Mesothelial cell of epicardium (in vitro differentiated cells): ENCODE results near the gene PRIMA1. TPM values are rescaled to one million over a fixed set of nuclear protein-coding genes. Genes with fewer than 3 reads are reported as not detected.

ENCODE experiments used
- DNase-seq, 2 experiments: peaks; one replicate each; pipeline ENCODE4 v3.0.0; 2021; ENCODE audit warnings: low spot score in 2 of 2; ENCODE audit not compliant: unreplicated experiment in 2 of 2
- H3K27ac Mint-ChIP-seq: 2 replicates; pipeline ENCODE4 v1.8.0; 2021; ENCODE audit warnings: mixed read lengths
- H3K27me3 Mint-ChIP-seq: 2 replicates; pipeline ENCODE4 v1.8.0; 2021; ENCODE audit warnings: low read depth, mixed read lengths
- H3K36me3 Mint-ChIP-seq: 2 replicates; pipeline ENCODE4 v1.8.0; 2021; ENCODE audit warnings: mixed read lengths
- H3K4me1 Mint-ChIP-seq: 2 replicates; pipeline ENCODE4 v1.8.0; 2021; ENCODE audit warnings: mixed read lengths
- H3K4me3 Mint-ChIP-seq: 2 replicates; pipeline ENCODE4 v1.8.0; 2021; ENCODE audit warnings: mild to moderate bottlenecking, moderate library complexity, mixed read lengths
- H3K9me3 Mint-ChIP-seq: 2 replicates; pipeline ENCODE4 v1.8.0; 2021; ENCODE audit warnings: mixed read lengths
- CTCF ChIP-seq: fragments of 200-600 bp; sonication (generic); IDR thresholded peaks from one replicate; pipeline ENCODE4 v1.5.0; 2021; ENCODE audit warnings: antibody characterized with exemption; ENCODE audit not compliant: unreplicated experiment
- total RNA-seq: library from RNA; stranded (reverse); gene quantifications from 3 replicates; pipeline ENCODE4 v1.2.1, GENCODE V29; 2021

PRIMA1 gene
- total RNA-seq, 1 donor from 2014 or later: 2.3 TPM

- Mint-ChIP-seq H3K36me3 (no peaks in the 10 kb centered on the region), H3K4me3 (no peak overlapping the region), H3K27me3 (peaks cover 3% of the 10 kb centered on the region), H3K27ac (no peak overlapping the region), H3K9me3 (no peaks in the 10 kb centered on the region), H3K4me1 (no peaks in the 10 kb centered on the region)
- DNase-seq: no peak
- TF ChIP-seq CTCF: no peak
Measured at GRCh38 chr14:93727917-93728650, 60.2 kb downstream of the PRIMA1 start.

GRCh38 chr14:93727039-93727740, 61.1 kb downstream of the PRIMA1 start:
- no peak overlapping the region for H3K27ac Mint-ChIP-seq
- DNase-seq: no peak
- H3K9me3 Mint-ChIP-seq: no peaks in the 10 kb centered on the region
- TF ChIP-seq CTCF: no peak
- peaks cover 3% of the 10 kb centered on the region for H3K27me3 Mint-ChIP-seq
- no peaks in the 10 kb centered on the region for H3K36me3 Mint-ChIP-seq
- H3K4me1 Mint-ChIP-seq: no peaks in the 10 kb centered on the region
- no peak overlapping the region for H3K4me3 Mint-ChIP-seq

- no peaks in the 10 kb centered on the region for H3K9me3 Mint-ChIP-seq
- TF ChIP-seq CTCF: no peak
Measured at GRCh38 chr14:93725993-93726392, 62.3 kb downstream of the PRIMA1 start.

GRCh38 chr14:93725002-93725582, 63.2 kb downstream of the PRIMA1 start:
- H3K4me1 Mint-ChIP-seq: no peaks in the 10 kb centered on the region

More at GRCh38 chr14:93725993-93726392, 62.3 kb downstream of the PRIMA1 start:
- H3K27me3 Mint-ChIP-seq: no peaks in the 10 kb centered on the region
- no peaks in the 10 kb centered on the region for H3K4me1 Mint-ChIP-seq
- no peak overlapping the region for H3K27ac Mint-ChIP-seq
- no peaks in the 10 kb centered on the region for H3K36me3 Mint-ChIP-seq
- DNase-seq: no peak
- no peak overlapping the region for H3K4me3 Mint-ChIP-seq

GRCh38 chr14:93723001-93723400, 65.3 kb downstream of the PRIMA1 start:
- no peaks in the 10 kb centered on the region for H3K36me3 Mint-ChIP-seq
- H3K9me3 Mint-ChIP-seq: no peaks in the 10 kb centered on the region

More at GRCh38 chr14:93725002-93725582, 63.2 kb downstream of the PRIMA1 start:
- DNase-seq: no peak
- Mint-ChIP-seq H3K27ac (no peak overlapping the region), H3K27me3 (no peaks in the 10 kb centered on the region), H3K4me3 (no peak overlapping the region), H3K36me3 (no peaks in the 10 kb centered on the region), H3K9me3 (no peaks in the 10 kb centered on the region)
- no peak for TF ChIP-seq CTCF

More at GRCh38 chr14:93723001-93723400, 65.3 kb downstream of the PRIMA1 start:
- no peak for DNase-seq
- H3K4me1 Mint-ChIP-seq: no peaks in the 10 kb centered on the region
- H3K4me3 Mint-ChIP-seq: no peak overlapping the region
- TF ChIP-seq CTCF: no peak
- no peak overlapping the region for H3K27ac Mint-ChIP-seq
- no peaks in the 10 kb centered on the region for H3K27me3 Mint-ChIP-seq
